Hepatocyte (in vitro differentiated cells): ENCODE measurements around the gene ASTN2.

Experiments used
- EZH2 ChIP-seq: fragments of 200-600 bp; sonication (generic); IDR thresholded peaks from 2 replicates; pipeline ENCODE4 v1.6.1; 2016; ENCODE audit warnings: antibody characterized with exemption, mild to moderate bottlenecking, borderline replicate concordance
- EZH2phosphoT487 ChIP-seq: fragments of 200-600 bp; sonication (generic); IDR thresholded peaks from one replicate; pipeline ENCODE4 v1.6.1; 2018; ENCODE audit warnings: antibody characterized with exemption, mild to moderate bottlenecking, low read depth, moderate library complexity; ENCODE audit not compliant: unreplicated experiment, severe bottlenecking
- TF ChIP-seq, protein P1 (sequence below): fragments of 200-600 bp; sonication (generic); IDR thresholded peaks from 2 replicates; pipeline ENCODE4 v1.5.1; 2016; ENCODE audit warnings: antibody characterized with exemption, mild to moderate bottlenecking; ENCODE audit not compliant: poor library complexity

DNA sequence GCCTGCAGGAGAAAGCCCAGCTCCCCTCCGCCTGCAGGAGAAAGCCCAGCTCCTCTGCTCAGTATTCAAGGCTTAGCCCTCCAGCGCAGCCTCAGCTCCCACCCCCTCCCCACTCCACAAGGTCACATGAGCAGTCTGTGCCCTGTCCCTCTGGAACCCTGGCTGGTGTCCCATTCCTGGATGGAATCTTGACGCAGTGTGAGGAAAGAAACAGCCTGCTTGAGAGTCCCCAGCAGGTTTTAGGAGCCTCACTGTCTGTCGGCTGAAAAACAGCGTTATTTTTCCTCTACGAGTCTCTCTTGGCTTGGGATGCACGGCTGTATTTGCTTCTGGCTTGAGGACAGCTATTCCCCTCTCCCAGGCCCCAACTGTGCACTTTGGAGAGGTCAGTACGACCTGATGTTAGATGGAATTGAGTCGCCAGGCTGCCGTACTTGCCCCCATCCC is 937.9 kb downstream of the ASTN2 start:
- TF ChIP-seq, protein P1, sequence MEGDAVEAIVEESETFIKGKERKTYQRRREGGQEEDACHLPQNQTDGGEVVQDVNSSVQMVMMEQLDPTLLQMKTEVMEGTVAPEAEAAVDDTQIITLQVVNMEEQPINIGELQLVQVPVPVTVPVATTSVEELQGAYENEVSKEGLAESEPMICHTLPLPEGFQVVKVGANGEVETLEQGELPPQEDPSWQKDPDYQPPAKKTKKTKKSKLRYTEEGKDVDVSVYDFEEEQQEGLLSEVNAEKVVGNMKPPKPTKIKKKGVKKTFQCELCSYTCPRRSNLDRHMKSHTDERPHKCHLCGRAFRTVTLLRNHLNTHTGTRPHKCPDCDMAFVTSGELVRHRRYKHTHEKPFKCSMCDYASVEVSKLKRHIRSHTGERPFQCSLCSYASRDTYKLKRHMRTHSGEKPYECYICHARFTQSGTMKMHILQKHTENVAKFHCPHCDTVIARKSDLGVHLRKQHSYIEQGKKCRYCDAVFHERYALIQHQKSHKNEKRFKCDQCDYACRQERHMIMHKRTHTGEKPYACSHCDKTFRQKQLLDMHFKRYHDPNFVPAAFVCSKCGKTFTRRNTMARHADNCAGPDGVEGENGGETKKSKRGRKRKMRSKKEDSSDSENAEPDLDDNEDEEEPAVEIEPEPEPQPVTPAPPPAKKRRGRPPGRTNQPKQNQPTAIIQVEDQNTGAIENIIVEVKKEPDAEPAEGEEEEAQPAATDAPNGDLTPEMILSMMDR, result no peak
- no peak for TF ChIP-seq EZH2
- no peak for TF ChIP-seq EZH2phosphoT487
